ENCODE measurements around the gene G6PC2.
"Not testable (repeated sequence)": the region's sequence is repeated elsewhere in the genome, so short reads cannot be mapped to it uniquely, and the experiment has no call there.

The G6PC2 gene

GRCh38 chr2:168929031-168929430, 27.9 kb downstream of the G6PC2 start:
- Histone ChIP-seq H3K36me3 (ENCODE audit: control insufficient read depth, insufficient read depth, low read length) (no peaks in the 10 kb centered on the region), H3K4me2 (ENCODE audit: low read length) (no peak overlapping the region), H3K27ac (ENCODE audit: low read depth, low read length) (no peak overlapping the region), H4K8ac (ENCODE audit: low read depth, low read length) (no peak overlapping the region), H2AK5ac (ENCODE audit: low read length) (no peak overlapping the region), H3K4me1 (ENCODE audit: control insufficient read depth, low read depth, low read length) (peaks cover 7% of the 10 kb centered on the region), H3K9ac (ENCODE audit: low read length) (no peak overlapping the region), H3K56ac (ENCODE audit: low read length) (no peak overlapping the region), H3K18ac (ENCODE audit: low read length) (no peak overlapping the region), H2BK5ac (ENCODE audit: low read length) (no peak overlapping the region), H3K23ac (ENCODE audit: low read length) (no peak overlapping the region), H3K4me3 (ENCODE audit: low read length) (no peak overlapping the region), H2BK120ac (ENCODE audit: low read depth, low read length) (no peak overlapping the region), H3K27me3 (ENCODE audit: insufficient read depth, low read length, poor library complexity) (no peaks in the 10 kb centered on the region), H3K4ac (ENCODE audit: low read depth, low read length) (no peak overlapping the region), H2BK15ac (replicated peaks; ENCODE audit: low read depth) (no peak overlapping the region), H4K5ac (ENCODE audit: low read length) (no peak overlapping the region), H3K79me2 (ENCODE audit: control insufficient read depth, insufficient read depth, low read length) (no peaks in the 10 kb centered on the region), H3K79me1 (ENCODE audit: low read length) (no peaks in the 10 kb centered on the region)
- no peak for DNase-seq
- no CpG with 5 or more reads among the region's 3 CpGs for WGBS (ENCODE audit: extremely low coverage, insufficient coverage, low lambda C conversion rate)

GRCh38 chr2:168930242-168930641, 29.2 kb downstream of the G6PC2 start:
- no peak overlapping the region for H3K23ac ChIP-seq (ENCODE audit: low read length)
- no peak overlapping the region for H3K4ac ChIP-seq (ENCODE audit: low read depth, low read length)
- no peaks in the 10 kb centered on the region for H3K79me2 ChIP-seq (ENCODE audit: control insufficient read depth, insufficient read depth, low read length)
- no peak overlapping the region for H3K9ac ChIP-seq (ENCODE audit: low read length)
- no peak overlapping the region for H4K5ac ChIP-seq (ENCODE audit: low read length)
- H2BK5ac ChIP-seq (ENCODE audit: low read length) = no peak overlapping the region
- H3K27me3 ChIP-seq (ENCODE audit: insufficient read depth, low read length, poor library complexity) = no peaks in the 10 kb centered on the region
- H3K56ac ChIP-seq (ENCODE audit: low read length) = no peak overlapping the region
- no peak overlapping the region for H2AK5ac ChIP-seq (ENCODE audit: low read length)
- no peak for DNase-seq
- H3K36me3 ChIP-seq (ENCODE audit: control insufficient read depth, insufficient read depth, low read length) = no peaks in the 10 kb centered on the region
- H3K4me1 ChIP-seq (ENCODE audit: control insufficient read depth, low read depth, low read length) = peaks cover 7% of the 10 kb centered on the region
- H3K18ac ChIP-seq (ENCODE audit: low read length) = no peak overlapping the region
- H3K27ac ChIP-seq (ENCODE audit: low read depth, low read length) = no peak overlapping the region
- no peak overlapping the region for H4K8ac ChIP-seq (ENCODE audit: low read depth, low read length)
- no peak overlapping the region for H2BK15ac ChIP-seq (replicated peaks; ENCODE audit: low read depth)
- no peaks in the 10 kb centered on the region for H3K79me1 ChIP-seq (ENCODE audit: low read length)
- H3K4me2 ChIP-seq (ENCODE audit: low read length) = no peak overlapping the region
- H2BK120ac ChIP-seq (ENCODE audit: low read depth, low read length) = no peak overlapping the region
- H3K4me3 ChIP-seq (ENCODE audit: low read length) = no peak overlapping the region
- WGBS (ENCODE audit: extremely low coverage, insufficient coverage, low lambda C conversion rate) = no CpG with 5 or more reads among the region's 1 CpG

GRCh38 chr2:168932174-168932573, 31.1 kb downstream of the G6PC2 start:
- not testable (repeated sequence) for H3K27me3 ChIP-seq (ENCODE audit: insufficient read depth, low read length, poor library complexity); H2AK5ac ChIP-seq (ENCODE audit: low read length); H3K4me2 ChIP-seq (ENCODE audit: low read length); H3K79me2 ChIP-seq (ENCODE audit: control insufficient read depth, insufficient read depth, low read length); H2BK120ac ChIP-seq (ENCODE audit: low read depth, low read length); H4K8ac ChIP-seq (ENCODE audit: low read depth, low read length); DNase-seq; H3K9ac ChIP-seq (ENCODE audit: low read length); H3K36me3 ChIP-seq (ENCODE audit: control insufficient read depth, insufficient read depth, low read length); H3K23ac ChIP-seq (ENCODE audit: low read length); H3K4ac ChIP-seq (ENCODE audit: low read depth, low read length); H3K27ac ChIP-seq (ENCODE audit: low read depth, low read length); H2BK15ac ChIP-seq (replicated peaks; ENCODE audit: low read depth); H3K18ac ChIP-seq (ENCODE audit: low read length); H4K5ac ChIP-seq (ENCODE audit: low read length); H3K4me1 ChIP-seq (ENCODE audit: control insufficient read depth, low read depth, low read length); H2BK5ac ChIP-seq (ENCODE audit: low read length); H3K56ac ChIP-seq (ENCODE audit: low read length); H3K4me3 ChIP-seq (ENCODE audit: low read length); H3K79me1 ChIP-seq (ENCODE audit: low read length)
- no CpG with 5 or more reads among the region's 4 CpGs for WGBS (ENCODE audit: extremely low coverage, insufficient coverage, low lambda C conversion rate)

- Histone ChIP-seq H2BK15ac (replicated peaks; ENCODE audit: low read depth) (no peak overlapping the region), H3K36me3 (ENCODE audit: control insufficient read depth, insufficient read depth, low read length) (no peaks in the 10 kb centered on the region), H4K8ac (ENCODE audit: low read depth, low read length) (no peak overlapping the region), H3K4me2 (ENCODE audit: low read length) (no peak overlapping the region), H4K5ac (ENCODE audit: low read length) (no peak overlapping the region), H3K18ac (ENCODE audit: low read length) (no peak overlapping the region), H3K79me1 (ENCODE audit: low read length) (no peaks in the 10 kb centered on the region), H3K9ac (ENCODE audit: low read length) (no peak overlapping the region), H2BK120ac (ENCODE audit: low read depth, low read length) (no peak overlapping the region), H3K27ac (ENCODE audit: low read depth, low read length) (no peak overlapping the region), H3K23ac (ENCODE audit: low read length) (no peak overlapping the region), H3K56ac (ENCODE audit: low read length) (no peak overlapping the region), H3K4me1 (ENCODE audit: control insufficient read depth, low read depth, low read length) (peaks cover 9% of the 10 kb centered on the region), H2BK5ac (ENCODE audit: low read length) (no peak overlapping the region), H3K4me3 (ENCODE audit: low read length) (no peak overlapping the region), H3K4ac (ENCODE audit: low read depth, low read length) (no peak overlapping the region), H3K79me2 (ENCODE audit: control insufficient read depth, insufficient read depth, low read length) (no peaks in the 10 kb centered on the region), H2AK5ac (ENCODE audit: low read length) (no peak overlapping the region), H3K27me3 (ENCODE audit: insufficient read depth, low read length, poor library complexity) (no peaks in the 10 kb centered on the region)
- DNase-seq = no peak
- WGBS (ENCODE audit: extremely low coverage, insufficient coverage, low lambda C conversion rate) = no CpG with 5 or more reads among the region's 2 CpGs
Measured at GRCh38 chr2:168934826-168935225, 33.7 kb downstream of the G6PC2 start.

GRCh38 chr2:168935810-168936581, 34.9 kb downstream of the G6PC2 start:
- H2BK120ac ChIP-seq (ENCODE audit: low read depth, low read length) = no peak overlapping the region
- no peak overlapping the region for H3K23ac ChIP-seq (ENCODE audit: low read length)
- no peak overlapping the region for H3K4ac ChIP-seq (ENCODE audit: low read depth, low read length)
- no peak overlapping the region for H3K18ac ChIP-seq (ENCODE audit: low read length)
- no peak overlapping the region for H2AK5ac ChIP-seq (ENCODE audit: low read length)
- no peak overlapping the region for H4K8ac ChIP-seq (ENCODE audit: low read depth, low read length)
- H3K4me3 ChIP-seq (ENCODE audit: low read length) = no peak overlapping the region
- no peak overlapping the region for H3K4me2 ChIP-seq (ENCODE audit: low read length)
- WGBS (ENCODE audit: extremely low coverage, insufficient coverage, low lambda C conversion rate) = no CpG with 5 or more reads among the region's 14 CpGs
- no peak overlapping the region for H2BK15ac ChIP-seq (replicated peaks; ENCODE audit: low read depth)
- no peaks in the 10 kb centered on the region for H3K36me3 ChIP-seq (ENCODE audit: control insufficient read depth, insufficient read depth, low read length)
- no peak overlapping the region for H3K9ac ChIP-seq (ENCODE audit: low read length)
- no peaks in the 10 kb centered on the region for H3K79me2 ChIP-seq (ENCODE audit: control insufficient read depth, insufficient read depth, low read length)
- H3K4me1 ChIP-seq (ENCODE audit: control insufficient read depth, low read depth, low read length) = peaks cover 2% of the 10 kb centered on the region
- H3K27me3 ChIP-seq (ENCODE audit: insufficient read depth, low read length, poor library complexity) = no peaks in the 10 kb centered on the region
- H3K27ac ChIP-seq (ENCODE audit: low read depth, low read length) = no peak overlapping the region
- no peaks in the 10 kb centered on the region for H3K79me1 ChIP-seq (ENCODE audit: low read length)
- H4K5ac ChIP-seq (ENCODE audit: low read length) = no peak overlapping the region
- DNase-seq = peak; percentile 89
- H3K56ac ChIP-seq (ENCODE audit: low read length) = no peak overlapping the region
- peak overlapping the region; percentile 34 for H2BK5ac ChIP-seq (ENCODE audit: low read length)

- no CpG with 5 or more reads among the region's 1 CpG for WGBS (ENCODE audit: extremely low coverage, insufficient coverage, low lambda C conversion rate)
- Histone ChIP-seq H2BK15ac (replicated peaks; ENCODE audit: low read depth) (no peak overlapping the region), H3K9ac (ENCODE audit: low read length) (no peak overlapping the region), H3K56ac (ENCODE audit: low read length) (no peak overlapping the region), H3K4me1 (ENCODE audit: control insufficient read depth, low read depth, low read length) (peaks cover 2% of the 10 kb centered on the region), H3K79me2 (ENCODE audit: control insufficient read depth, insufficient read depth, low read length) (no peaks in the 10 kb centered on the region), H3K23ac (ENCODE audit: low read length) (no peak overlapping the region), H2AK5ac (ENCODE audit: low read length) (no peak overlapping the region), H3K4me2 (ENCODE audit: low read length) (no peak overlapping the region), H3K18ac (ENCODE audit: low read length) (no peak overlapping the region), H3K27me3 (ENCODE audit: insufficient read depth, low read length, poor library complexity) (no peaks in the 10 kb centered on the region), H2BK5ac (ENCODE audit: low read length) (no peak overlapping the region), H4K5ac (ENCODE audit: low read length) (no peak overlapping the region), H3K27ac (ENCODE audit: low read depth, low read length) (no peak overlapping the region), H3K4me3 (ENCODE audit: low read length) (no peak overlapping the region), H3K4ac (ENCODE audit: low read depth, low read length) (no peak overlapping the region), H4K8ac (ENCODE audit: low read depth, low read length) (no peak overlapping the region), H2BK120ac (ENCODE audit: low read depth, low read length) (no peak overlapping the region), H3K79me1 (ENCODE audit: low read length) (no peaks in the 10 kb centered on the region), H3K36me3 (ENCODE audit: control insufficient read depth, insufficient read depth, low read length) (no peaks in the 10 kb centered on the region)
- DNase-seq = no peak
Measured at GRCh38 chr2:168939061-168939460, 38.0 kb downstream of the G6PC2 start.

Data from mesendoderm (in vitro differentiated cells).